K562 (cell line): ENCODE results near the gene VWA1. TPM values are rescaled to one million over a fixed set of nuclear protein-coding genes. Genes with fewer than 3 reads are reported as not detected.
"Not testable (repeated sequence)": the region's sequence is repeated elsewhere in the genome, so short reads cannot be mapped to it uniquely, and the experiment has no call there.

Experiments
- ATAC-seq: fragments of 200-7000 bp; cut with Tn5 transposase; 3 replicates; pipeline ENCODE4 v1.9.1; 2020; ENCODE audit warnings: moderate library complexity
- BruUV-seq: library from RNA; stranded (reverse); fragments of 400-500 nt; replicated peaks from 2 replicates; lab custom pipeline; 2021; lab: Mats Ljungman, UMichigan
- CTCF ChIA-PET: fragments of 300-600 bp; formaldehyde crosslinking; extraction: SDS; loops from one replicate; lab custom pipeline; 2021; ENCODE audit warnings: low intra/inter-chr PET ratio; lab: Yijun Ruan, JAX
- POLR2A ChIA-PET: fragments of 300-600, 350-650 bp; sonication (Branson Sonifier 250); formaldehyde crosslinking; extraction: SDS; loops from one replicate; lab custom pipeline; 2021; ENCODE audit warnings: antibody characterized with exemption, inconsistent platforms; lab: Yijun Ruan, JAX
- DNase-seq, 4 experiments: peaks; one replicate each; pipeline versions ENCODE4 v3.0.0 to v3.0.0-alpha.2; 2011 to 2018; ENCODE audit warnings: low spot score in 3 of 4, mixed read lengths in 3 of 4; ENCODE audit errors: extremely low read depth in 1 of 4
- FAIRE-seq: peaks from 2 replicates; lab custom pipeline; 2011; peaks lifted over from hg19 to GRCh38; lab: Jason Lieb, UNC
- H2AFZ ChIP-seq: 2 replicates; pipeline ENCODE4 v1.6.0; 2011; ENCODE audit warnings: low read depth, low read length, control low read depth, inconsistent platforms
- H3K27ac ChIP-seq: fragments of 200-600 bp; 3 replicates; pipeline ENCODE4 v1.8.0; 2011; ENCODE audit warnings: low read depth, mild to moderate bottlenecking, control low read depth, inconsistent platforms, low read length, moderate library complexity, mixed read lengths; ENCODE audit errors: extremely low read depth
- H3K27me3 ChIP-seq, 2 experiments: fragments of 300-600 bp in 1 of 2; 2 replicates in 1 of 2; 3 replicates in 1 of 2; pipeline versions ENCODE4 v1.6.0 to v1.8.0; 2011; ENCODE audit warnings: inconsistent platforms in 2 of 2, low read length in 2 of 2, mild to moderate bottlenecking in 1 of 2, mixed read lengths in 1 of 2, moderate library complexity in 1 of 2; ENCODE audit not compliant: control insufficient read depth in 2 of 2, insufficient read depth in 2 of 2
- H3K36me3 ChIP-seq: fragments of 300-600 bp; 3 replicates; pipeline ENCODE4 v1.8.0; 2011; ENCODE audit warnings: mild to moderate bottlenecking, low read length, inconsistent platforms; ENCODE audit not compliant: control insufficient read depth, insufficient read depth
- H3K4me1 ChIP-seq, 2 experiments: fragments of 200-600 bp in 1 of 2; replicated peaks in 1 of 2; 2 replicates in 1 of 2; 3 replicates in 1 of 2; pipeline versions ENCODE4 v1.5.1 to v1.8.0; 2011; ENCODE audit warnings: inconsistent platforms in 2 of 2, low read length in 2 of 2, mild to moderate bottlenecking in 1 of 2, mixed read lengths in 1 of 2, moderate library complexity in 1 of 2; ENCODE audit not compliant: control insufficient read depth in 2 of 2, insufficient read depth in 2 of 2
- H3K4me2 ChIP-seq: 2 replicates; pipeline ENCODE4 v1.6.1; 2011; ENCODE audit warnings: low read length, control low read depth, inconsistent platforms, mixed read lengths; ENCODE audit not compliant: insufficient read depth
- H3K4me3 ChIP-seq: fragments of 200-600 bp; sonication (generic), shearing (Covaris generic); 2 replicates; pipeline ENCODE4 v1.5.1; 2016; ENCODE audit warnings: control low read depth, inconsistent platforms
- H3K79me2 ChIP-seq: fragments of 200-600 bp; 3 replicates; pipeline ENCODE4 v1.8.0; 2011; ENCODE audit warnings: low read length, inconsistent platforms; ENCODE audit not compliant: control insufficient read depth, insufficient read depth
- H3K9ac ChIP-seq, 2 experiments: 2 replicates each; pipeline versions ENCODE4 v1.6.0 to v1.6.1; 2011; ENCODE audit warnings: low read depth in 2 of 2, low read length in 2 of 2, control low read depth in 1 of 2, inconsistent platforms in 1 of 2, mild to moderate bottlenecking in 1 of 2, mixed read lengths in 1 of 2; ENCODE audit not compliant: insufficient read depth in 1 of 2
- H3K9me1 ChIP-seq: one replicate; pipeline ENCODE4 v1.6.0; 2011; ENCODE audit warnings: inconsistent platforms, mild to moderate bottlenecking, low read length, moderate library complexity; ENCODE audit not compliant: control insufficient read depth, insufficient read depth
- H3K9me3 ChIP-seq: replicated peaks from 2 replicates; pipeline ENCODE4 v1.5.1; 2011; ENCODE audit warnings: low read depth, low read length, inconsistent platforms; ENCODE audit not compliant: control insufficient read depth, insufficient read depth
- H4K20me1 ChIP-seq: replicated peaks from 2 replicates; pipeline ENCODE4 v1.6.1; 2011; ENCODE audit warnings: low read length, inconsistent platforms, mixed read lengths; ENCODE audit not compliant: control insufficient read depth, insufficient read depth
- GABPB2 ChIP-seq: fragments of 250-450 bp; sonication (Bioruptor Pico); conservative IDR thresholded peaks from 2 replicates; pipeline ENCODE4 v1.5.1; 2021; ENCODE audit warnings: mild to moderate bottlenecking
- NFIC ChIP-seq: fragments of 450-650 bp; IDR thresholded peaks from 2 replicates; pipeline ENCODE4 v1.6.1; 2017; ENCODE audit warnings: mild to moderate bottlenecking, inconsistent platforms
- NFIX ChIP-seq: fragments of 250-450 bp; sonication (Bioruptor Pico); IDR thresholded peaks from 2 replicates; pipeline ENCODE4 v1.4.0; 2020; ENCODE audit warnings: low read depth, mild to moderate bottlenecking, moderate library complexity
- PHB ChIP-seq: fragments of 250-450 bp; sonication (Bioruptor Pico); IDR thresholded peaks from 2 replicates; pipeline ENCODE4 v1.5.0; 2021
- POLR2G ChIP-seq: fragments of 200-400 bp; formaldehyde crosslinking; IDR thresholded peaks from 2 replicates; pipeline ENCODE4 v1.6.1; 2017; ENCODE audit warnings: low read depth, mild to moderate bottlenecking, antibody characterized with exemption, low read length, moderate library complexity
- ZNF282 ChIP-seq: sonication (generic); formaldehyde crosslinking; IDR thresholded peaks from 2 replicates; pipeline ENCODE4 v1.8.1; 2023; ENCODE audit warnings: missing genetic modification reagents
- WGBS: fragments of 100-300 bp; shearing (Covaris generic); methylation state at CpG from one replicate; pipeline ENCODE4 v1.1.6; 2016; ENCODE audit warnings: low coverage, mixed read lengths; ENCODE audit not compliant: insufficient coverage; ENCODE audit errors: missing lambda C conversion rate; 5-methylcytosine and 5-hydroxymethylcytosine counted together
- in situ Hi-C: fragments of 300-500 bp; cut with MboI; formaldehyde crosslinking; loops from 4 replicates; pipeline ENCODE4 v1.15.0; 2018; ENCODE audit warnings: inconsistent platforms, mixed read lengths
- intact Hi-C: fragments of 100-400 bp; cut with micrococcal nuclease; formaldehyde crosslinking; loops from 2 replicates; pipeline ENCODE4 v1.14.2; 2022
- polyA plus RNA-seq, 8 experiments: library from polyadenylated mRNA; depleted of rRNA in 4 of 8; stranded (reverse) in 5 of 8; unstranded in 3 of 8; fragments of >200 nt; fragmentation: Nextera tagmentation in 2 of 8; fragmentation: Illumina TruSeq in 1 of 8; extraction: Ambion mirVana in 2 of 8; extraction: Trizol in 1 of 8; gene quantifications; 2 replicates each; pipeline versions ENCODE4 v1.2.1 to v1.2.3, GENCODE V29; 2011 to 2014; ENCODE audit warnings: inconsistent platforms in 1 of 8, missing spikeins in 1 of 8
- total RNA-seq, 7 experiments: library from RNA; depleted of rRNA in 6 of 7; stranded (reverse); fragments of >200 nt in 6 of 7; fragmentation: Illumina TruSeq in 2 of 7; extraction: Trizol in 2 of 7; gene quantifications; 2 replicates each; pipeline versions ENCODE4 v1.2.1 to v1.2.3, GENCODE V29; 2011 to 2021; ENCODE audit warnings: low replicate concordance in 1 of 7

Gene VWA1
- total and polyA plus RNA-seq, 9 of the 15 experiments (the other 6 are each of a cell fraction or from before 2014, with no cell fraction given), result 0.01 to 6.4 (median 0.85) TPM

- no peaks in the 10 kb centered on the region for H3K27me3 ChIP-seq
- POLR2A ChIA-PET, result interaction anchor here (0.5 to 2.0 kb wide), 2 partner anchors 20 to 129 kb away, joined by 3 to 5 read pairs; no protein-coding TSS in a partner anchor
- no peak for DNase-seq
- intact Hi-C loops, result no loop called here
- FAIRE-seq, result no peak
- H3K9ac ChIP-seq, result peak overlapping the region in 1 of 2 experiments; percentile 6; a peak in 1 of 4 replicates
- in situ Hi-C loops, result no loop called here
- CTCF ChIA-PET, result no interaction called here
- TF ChIP-seq PHB (CRISPR knock-in tag), result no peak
- 0 out of 2 replicates have a peak, but pooled peaks have one; percentile 17 for TF ChIP-seq POLR2G
- no peak for TF ChIP-seq GABPB2 (CRISPR knock-in tag)
- TF ChIP-seq ZNF282 (CRISPR knock-in tag), result no peak
- TF ChIP-seq NFIC, result peak; percentile 89
- 0 out of 2 replicates have a peak, but pooled peaks have one; percentile 2 for TF ChIP-seq NFIX (CRISPR knock-in tag)
- no peaks in the 10 kb centered on the region for H3K9me1 ChIP-seq
- H3K4me3 ChIP-seq, result no peak overlapping the region
- no peaks in the 10 kb centered on the region for H3K36me3 ChIP-seq
- ATAC-seq, result no peak
- WGBS, result 70% methylated on average over 32 of the region's 32 CpGs
- H3K27ac ChIP-seq, result no peak overlapping the region
- no peak overlapping the region for H3K4me2 ChIP-seq
- no peak overlapping the region for H2AFZ ChIP-seq
- BruUV-seq, result no TSS peak
- H3K4me1 ChIP-seq, result peaks cover 7 to 60% of the 10 kb centered on the region in 2 experiments; a peak in 4 of 5 replicates
- H4K20me1 ChIP-seq, result no peaks in the 10 kb centered on the region
- H3K9me3 ChIP-seq, result no peaks in the 10 kb centered on the region
- no peaks in the 10 kb centered on the region for H3K79me2 ChIP-seq
These were observed 6.7 kb downstream of the VWA1 start for GRCh38 chr1:1442069-1442770.

GRCh38 chr1:1446631-1447030, 11.1 kb downstream of the VWA1 start:
- H3K4me3 ChIP-seq, BruUV-seq, POLR2A ChIA-PET, CTCF ChIA-PET, H3K9me1 ChIP-seq, H4K20me1 ChIP-seq, DNase-seq, H3K9ac ChIP-seq, ATAC-seq, H3K27me3 ChIP-seq, H2AFZ ChIP-seq, intact Hi-C loops, H3K79me2 ChIP-seq, H3K9me3 ChIP-seq, H3K27ac ChIP-seq, H3K36me3 ChIP-seq, H3K4me2 ChIP-seq, FAIRE-seq: not testable (repeated sequence)
- in situ Hi-C loops, result loop anchor here (5.0 kb wide), 1 partner anchor 51 kb away; no protein-coding TSS in a partner anchor
- 70% methylated on average over 13 of the region's 19 CpGs for WGBS
- peaks cover 0 to 24% of the 10 kb centered on the region in 2 experiments; a peak in 3 of 5 replicates for H3K4me1 ChIP-seq
